Suprapubic skin (tissue), 4 donors: ENCODE results near the gene CENPH. TPM values are rescaled to one million over a fixed set of nuclear protein-coding genes. Genes with fewer than 3 reads are reported as not detected.
A peak's percentile ranks its signal among the peaks of the same experiment; 100 is the strongest.

Experiments
- DNase-seq, 2 donors: peaks; one replicate each; pipeline ENCODE4 v3.0.0-alpha.2; 2019; ENCODE audit warnings: low spot score in 2 of 2
- H3K27ac ChIP-seq: fragments of 200-600 bp; sonication (generic); one replicate; pipeline ENCODE4 v1.5.1; 2019
- H3K27me3 ChIP-seq: fragments of 200-600 bp; sonication (generic); one replicate; pipeline ENCODE4 v1.5.1; 2019
- H3K36me3 ChIP-seq: fragments of 200-600 bp; sonication (generic); one replicate; pipeline ENCODE4 v1.5.1; 2019
- H3K4me1 ChIP-seq: fragments of 200-600 bp; sonication (generic); one replicate; pipeline ENCODE4 v1.5.1; 2019
- H3K4me3 ChIP-seq: fragments of 200-600 bp; sonication (generic); one replicate; pipeline ENCODE4 v1.5.1; 2019; ENCODE audit warnings: mild to moderate bottlenecking
- H3K9me3 ChIP-seq: fragments of 200-600 bp; sonication (generic); one replicate; pipeline ENCODE4 v1.5.1; 2019
- EP300 ChIP-seq: sonication (generic); formaldehyde crosslinking; IDR thresholded peaks from one replicate; pipeline ENCODE4 v1.6.1; 2017; ENCODE audit warnings: antibody characterized with exemption
- POLR2A ChIP-seq, 2 donors: fragments of 450-650 bp; IDR thresholded peaks; one replicate each; pipeline ENCODE4 v1.6.1; 2017; ENCODE audit warnings: antibody characterized with exemption in 2 of 2, mild to moderate bottlenecking in 2 of 2, moderate library complexity in 2 of 2
- POLR2AphosphoS5 ChIP-seq, 3 donors: sonication (generic); formaldehyde crosslinking; IDR thresholded peaks; one replicate each; pipeline ENCODE4 v1.6.1; 2017; ENCODE audit warnings: antibody characterized with exemption in 3 of 3
- WGBS: methylation state at CpG from one replicate; pipeline ENCODE4 v1.1.5; 2018; 5-methylcytosine and 5-hydroxymethylcytosine counted together
- total RNA-seq, 4 donors: library from RNA; depleted of rRNA; stranded (reverse); fragments of >200 nt; gene quantifications; one replicate each; pipeline ENCODE4 v1.1.0, GENCODE V29; 2016
- TF ChIP-seq, protein P1 (sequence below), 2 donors: fragments of 200-600 bp in 1 of 2; fragments of 450-650 bp in 1 of 2; sonication (generic) in 1 of 2; IDR thresholded peaks; one replicate each; pipeline ENCODE4 v1.5.1; 2016 to 2019; ENCODE audit warnings: antibody characterized with exemption in 2 of 2, mild to moderate bottlenecking in 1 of 2, moderate library complexity in 1 of 2

CENPH gene
- total RNA-seq, 4 donors from 2014 or later: 5.4 to 8.5 (median 6.5) TPM

DNA sequence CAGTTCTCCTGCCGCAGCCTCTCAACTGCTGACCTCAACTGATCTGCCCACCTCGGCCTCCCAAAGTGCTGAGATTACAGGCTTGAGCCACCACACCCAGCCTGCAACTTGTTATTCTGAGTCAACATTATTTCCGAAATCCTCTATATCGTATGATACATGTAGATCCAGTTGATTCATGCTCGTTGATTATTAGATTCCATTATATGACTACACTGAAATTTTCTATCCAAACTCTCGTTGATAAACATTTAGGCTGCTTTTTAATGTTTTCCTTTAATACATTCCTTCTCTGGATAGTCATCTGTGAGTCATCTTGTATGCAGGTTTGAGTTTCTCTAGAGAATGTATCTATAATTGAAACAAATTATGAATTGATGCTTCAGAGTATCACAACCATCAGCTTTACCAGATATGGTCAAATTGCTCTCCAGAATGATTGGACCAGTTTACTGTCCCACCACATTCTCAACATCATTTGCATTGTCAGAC, 49.4 kb downstream of the CENPH start:
- WGBS: 46% methylated on average over 6 of the region's 6 CpGs
- Histone ChIP-seq H3K9me3 (no peaks in the 10 kb centered on the region), H3K27me3 (no peaks in the 10 kb centered on the region), H3K4me3 (no peak overlapping the region), H3K4me1 (peaks cover 42% of the 10 kb centered on the region), H3K36me3 (peaks cover 9% of the 10 kb centered on the region), H3K27ac (peak overlapping the region; percentile 10)
- no peak for DNase-seq
- TF ChIP-seq, protein P1, sequence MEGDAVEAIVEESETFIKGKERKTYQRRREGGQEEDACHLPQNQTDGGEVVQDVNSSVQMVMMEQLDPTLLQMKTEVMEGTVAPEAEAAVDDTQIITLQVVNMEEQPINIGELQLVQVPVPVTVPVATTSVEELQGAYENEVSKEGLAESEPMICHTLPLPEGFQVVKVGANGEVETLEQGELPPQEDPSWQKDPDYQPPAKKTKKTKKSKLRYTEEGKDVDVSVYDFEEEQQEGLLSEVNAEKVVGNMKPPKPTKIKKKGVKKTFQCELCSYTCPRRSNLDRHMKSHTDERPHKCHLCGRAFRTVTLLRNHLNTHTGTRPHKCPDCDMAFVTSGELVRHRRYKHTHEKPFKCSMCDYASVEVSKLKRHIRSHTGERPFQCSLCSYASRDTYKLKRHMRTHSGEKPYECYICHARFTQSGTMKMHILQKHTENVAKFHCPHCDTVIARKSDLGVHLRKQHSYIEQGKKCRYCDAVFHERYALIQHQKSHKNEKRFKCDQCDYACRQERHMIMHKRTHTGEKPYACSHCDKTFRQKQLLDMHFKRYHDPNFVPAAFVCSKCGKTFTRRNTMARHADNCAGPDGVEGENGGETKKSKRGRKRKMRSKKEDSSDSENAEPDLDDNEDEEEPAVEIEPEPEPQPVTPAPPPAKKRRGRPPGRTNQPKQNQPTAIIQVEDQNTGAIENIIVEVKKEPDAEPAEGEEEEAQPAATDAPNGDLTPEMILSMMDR (IDR thresholded peaks at IDR 0.05): no peak
- TF ChIP-seq POLR2AphosphoS5 (IDR thresholded peaks at IDR 0.05): no peak
- no peak for TF ChIP-seq EP300
- TF ChIP-seq POLR2A (IDR thresholded peaks at IDR 0.05): no peak

DNA sequence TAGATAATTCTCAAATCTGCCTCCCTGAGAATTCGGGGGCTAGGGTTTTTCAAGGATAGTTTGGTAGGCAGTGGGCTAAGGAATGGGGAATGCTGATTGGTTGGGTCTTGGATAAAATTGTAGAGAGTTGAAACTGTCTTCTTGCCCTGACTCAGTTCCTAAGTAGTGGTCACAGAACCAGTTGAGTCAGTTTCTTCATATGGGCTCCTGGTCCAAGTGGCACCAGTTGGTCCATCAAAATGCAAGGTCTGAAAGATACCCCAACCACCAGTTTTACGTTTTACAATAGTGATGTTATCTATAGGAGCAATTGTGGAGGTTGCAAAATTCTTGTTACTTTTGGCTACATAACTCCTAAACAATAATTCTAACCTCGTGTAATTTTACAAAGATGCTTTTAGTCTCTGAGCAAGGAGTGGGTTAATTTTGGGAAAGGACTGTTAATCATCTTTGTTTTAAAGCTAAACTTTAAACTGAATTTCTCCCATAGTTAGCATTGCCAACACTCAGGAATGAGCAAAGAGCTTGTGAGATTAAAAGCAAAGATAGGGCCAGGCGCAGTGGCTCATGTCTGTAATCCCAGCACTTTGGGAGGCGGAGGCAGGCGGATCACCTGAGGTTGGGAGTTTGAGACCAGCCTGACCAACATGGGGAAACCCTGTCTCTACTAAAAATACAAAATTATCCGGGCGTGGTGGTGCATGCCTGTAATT, 53.0 kb downstream of the CENPH start:
- Histone ChIP-seq H3K4me1 (peaks cover 17% of the 10 kb centered on the region), H3K27me3 (no peaks in the 10 kb centered on the region), H3K9me3 (no peaks in the 10 kb centered on the region), H3K27ac (no peak overlapping the region), H3K36me3 (peaks cover 9% of the 10 kb centered on the region), H3K4me3 (no peak overlapping the region)
- no peak for DNase-seq
- TF ChIP-seq EP300 (no peak), POLR2AphosphoS5 (IDR thresholded peaks at IDR 0.05) (no peak), POLR2A (IDR thresholded peaks at IDR 0.05) (no peak)
- TF ChIP-seq, protein P1 (IDR thresholded peaks at IDR 0.05): no peak
- WGBS: 77% methylated on average over 8 of the region's 8 CpGs

DNA sequence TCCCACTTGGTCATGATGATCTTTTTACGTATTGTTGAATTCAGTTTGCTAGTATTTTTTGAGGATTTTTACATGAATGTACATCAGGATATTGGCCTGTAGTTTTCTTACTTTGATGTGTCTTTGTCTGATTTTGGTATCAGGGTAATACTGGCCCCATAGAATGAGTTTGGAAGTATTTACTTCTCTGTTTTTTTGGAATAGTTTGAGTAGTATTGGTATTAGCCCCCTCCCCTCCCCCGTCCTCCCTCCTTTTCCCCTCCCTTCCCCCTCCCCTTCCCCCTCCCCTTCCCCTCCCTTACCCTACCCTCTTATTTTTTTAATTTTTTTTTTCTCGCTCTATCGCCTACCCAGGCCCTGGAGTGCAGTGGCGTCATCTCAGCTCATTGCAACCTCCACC, 55.6 kb downstream of the CENPH start:
- Histone ChIP-seq H3K9me3 (no peaks in the 10 kb centered on the region), H3K4me1 (peaks cover 5% of the 10 kb centered on the region), H3K27me3 (no peaks in the 10 kb centered on the region), H3K36me3 (peaks cover 9% of the 10 kb centered on the region), H3K4me3 (no peak overlapping the region), H3K27ac (no peak overlapping the region)
- TF ChIP-seq POLR2A (IDR thresholded peaks at IDR 0.05) (no peak), EP300 (no peak), POLR2AphosphoS5 (IDR thresholded peaks at IDR 0.05) (no peak)
- TF ChIP-seq, protein P1 (IDR thresholded peaks at IDR 0.05): no peak
- WGBS: 97% methylated on average over 5 of the region's 5 CpGs
- DNase-seq: no peak

DNA sequence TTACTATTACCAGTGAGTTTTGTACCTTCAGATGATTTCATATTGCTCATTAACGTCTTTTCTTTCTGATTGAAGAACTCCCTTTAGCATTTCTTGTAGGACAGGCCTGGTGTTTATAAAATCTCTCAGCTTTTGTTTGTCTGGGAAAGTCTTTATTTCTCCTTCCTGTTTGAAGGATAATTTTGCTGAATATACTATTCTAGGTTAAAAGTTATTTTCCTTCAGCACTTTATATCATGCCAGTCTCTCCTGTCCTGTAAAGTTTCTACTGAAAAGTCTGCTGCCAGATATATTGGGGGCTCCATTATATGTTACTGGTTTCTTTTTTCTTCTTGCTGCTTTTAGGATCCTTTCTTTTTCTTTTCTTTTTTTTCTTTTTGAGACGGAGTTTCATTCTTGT, 58.6 kb downstream of the CENPH start:
- no peaks in the 10 kb centered on the region for H3K36me3 ChIP-seq
- 95% methylated on average over 2 of the region's 2 CpGs for WGBS
- H3K27ac ChIP-seq: no peak overlapping the region
- peaks cover under 1% of the 10 kb centered on the region for H3K4me1 ChIP-seq
- H3K27me3 ChIP-seq: no peaks in the 10 kb centered on the region
- no peaks in the 10 kb centered on the region for H3K9me3 ChIP-seq
- no peak for DNase-seq
- no peak overlapping the region for H3K4me3 ChIP-seq
- TF ChIP-seq POLR2A (IDR thresholded peaks at IDR 0.05): no peak
- no peak for TF ChIP-seq POLR2AphosphoS5 (IDR thresholded peaks at IDR 0.05)
- no peak for TF ChIP-seq EP300
- TF ChIP-seq, protein P1 (IDR thresholded peaks at IDR 0.05): no peak

DNA sequence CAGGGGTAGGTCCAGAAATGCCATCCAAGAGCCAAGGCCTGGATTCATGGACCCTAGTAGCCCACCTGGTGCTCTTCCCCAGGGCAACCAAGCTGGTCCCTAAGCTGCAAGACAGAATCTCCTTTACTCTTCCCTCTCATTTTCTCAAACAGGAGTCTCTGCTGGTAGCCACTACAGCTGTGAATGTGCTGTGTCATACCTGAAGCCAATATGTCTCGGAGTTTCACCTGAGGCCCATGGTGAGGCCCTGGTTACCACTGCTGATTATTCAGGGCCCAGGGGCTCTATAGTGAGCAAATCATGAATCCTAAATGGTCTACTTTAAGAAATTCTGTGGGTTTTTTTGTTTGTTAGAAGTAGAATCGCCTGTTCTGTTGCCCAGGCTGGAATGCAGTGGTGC, 61.2 kb downstream of the CENPH start:
- H3K4me3 ChIP-seq: no peak overlapping the region
- H3K27ac ChIP-seq: no peak overlapping the region
- no peak for DNase-seq
- H3K36me3 ChIP-seq: peaks cover 3% of the 10 kb centered on the region
- H3K9me3 ChIP-seq: no peaks in the 10 kb centered on the region
- WGBS: 90% methylated on average over 2 of the region's 2 CpGs
- no peaks in the 10 kb centered on the region for H3K4me1 ChIP-seq
- no peaks in the 10 kb centered on the region for H3K27me3 ChIP-seq
- no peak for TF ChIP-seq POLR2AphosphoS5 (IDR thresholded peaks at IDR 0.05)
- TF ChIP-seq POLR2A (IDR thresholded peaks at IDR 0.05): no peak
- TF ChIP-seq, protein P1 (IDR thresholded peaks at IDR 0.05): no peak
- TF ChIP-seq EP300: no peak
